ENCODE data around the gene CTXN1. TPM values are rescaled to one million over a fixed set of nuclear protein-coding genes. Genes with fewer than 3 reads are reported as not detected.

CTXN1 gene
- total and polyA plus RNA-seq, 2 experiments from 2014 or later = 5.2 to 14.5 TPM

DNA sequence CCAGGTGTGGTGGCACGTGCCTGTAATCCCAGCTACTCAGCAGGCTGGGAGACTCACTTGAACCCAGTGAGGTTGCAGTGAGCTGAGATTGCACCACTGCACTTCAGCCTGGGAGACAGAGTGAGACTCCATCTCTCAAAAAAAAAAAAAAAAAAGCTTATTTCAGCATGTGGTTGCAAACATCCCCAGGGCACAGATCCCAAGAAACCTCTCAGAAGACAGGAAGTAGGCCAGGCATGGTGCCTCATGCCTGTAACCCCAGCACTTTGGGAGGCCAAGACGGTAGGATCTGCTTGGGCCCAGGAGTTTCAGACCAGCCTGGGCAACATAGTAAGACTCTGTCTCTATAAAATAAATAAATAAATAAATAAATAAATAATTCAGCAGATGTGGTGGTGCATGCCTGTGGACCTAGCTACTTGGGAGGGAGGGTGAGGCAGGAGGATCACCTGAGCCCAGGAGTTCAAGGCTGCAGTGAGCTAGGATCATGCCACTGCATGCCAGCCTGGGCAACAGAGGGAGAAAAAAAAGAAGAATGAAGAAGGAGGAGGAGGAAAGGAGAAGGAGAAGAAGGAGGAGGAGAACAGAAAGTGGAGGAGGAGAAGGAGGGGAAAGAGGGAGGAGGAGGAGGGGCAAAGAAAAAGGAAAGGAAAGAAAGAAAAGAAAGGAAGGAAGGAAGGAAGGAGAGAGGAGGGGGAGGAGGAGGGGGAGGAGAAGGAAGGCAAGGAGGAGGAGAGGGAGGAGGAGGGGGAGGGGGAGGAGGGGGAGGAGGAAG lies 42.0 kb downstream of the CTXN1 start:
- peaks cover 5% of the 10 kb centered on the region for H3K4me1 ChIP-seq (ENCODE audit: insufficient read depth)
- H3K79me2 ChIP-seq = peaks cover 2% of the 10 kb centered on the region
- no peaks in the 10 kb centered on the region for H3K36me3 ChIP-seq (replicated peaks; ENCODE audit: insufficient read depth, low read depth)
- DNase-seq (ENCODE audit: low spot score) = no peak
- 81% methylated on average over 2 of the region's 2 CpGs for WGBS (ENCODE audit: low lambda C conversion rate, missing lambda C conversion rate)
- H3K9me3 ChIP-seq (ENCODE audit: low read depth) = no peaks in the 10 kb centered on the region
- no peaks in the 10 kb centered on the region for H3K27me3 ChIP-seq
- H3K9me2 ChIP-seq (replicated peaks; ENCODE audit: insufficient read depth) = no peaks in the 10 kb centered on the region
- no peak overlapping the region for H3K27ac ChIP-seq
- H3K4me3 ChIP-seq = no peak overlapping the region
- H3K4me2 ChIP-seq = no peak overlapping the region
- TF ChIP-seq EZH2 (IDR thresholded peaks at IDR 0.05; ENCODE audit: borderline replicate concordance) (no peak), EZH2phosphoT487 (IDR thresholded peaks at IDR 0.05; ENCODE audit: low read depth, severe bottlenecking, unreplicated experiment) (no peak)
- TF ChIP-seq, protein P1, sequence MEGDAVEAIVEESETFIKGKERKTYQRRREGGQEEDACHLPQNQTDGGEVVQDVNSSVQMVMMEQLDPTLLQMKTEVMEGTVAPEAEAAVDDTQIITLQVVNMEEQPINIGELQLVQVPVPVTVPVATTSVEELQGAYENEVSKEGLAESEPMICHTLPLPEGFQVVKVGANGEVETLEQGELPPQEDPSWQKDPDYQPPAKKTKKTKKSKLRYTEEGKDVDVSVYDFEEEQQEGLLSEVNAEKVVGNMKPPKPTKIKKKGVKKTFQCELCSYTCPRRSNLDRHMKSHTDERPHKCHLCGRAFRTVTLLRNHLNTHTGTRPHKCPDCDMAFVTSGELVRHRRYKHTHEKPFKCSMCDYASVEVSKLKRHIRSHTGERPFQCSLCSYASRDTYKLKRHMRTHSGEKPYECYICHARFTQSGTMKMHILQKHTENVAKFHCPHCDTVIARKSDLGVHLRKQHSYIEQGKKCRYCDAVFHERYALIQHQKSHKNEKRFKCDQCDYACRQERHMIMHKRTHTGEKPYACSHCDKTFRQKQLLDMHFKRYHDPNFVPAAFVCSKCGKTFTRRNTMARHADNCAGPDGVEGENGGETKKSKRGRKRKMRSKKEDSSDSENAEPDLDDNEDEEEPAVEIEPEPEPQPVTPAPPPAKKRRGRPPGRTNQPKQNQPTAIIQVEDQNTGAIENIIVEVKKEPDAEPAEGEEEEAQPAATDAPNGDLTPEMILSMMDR (IDR thresholded peaks at IDR 0.05; ENCODE audit: poor library complexity) = no peak
- no peak overlapping the region for H2AFZ ChIP-seq
- no peaks in the 10 kb centered on the region for H4K20me1 ChIP-seq (ENCODE audit: insufficient read depth, poor library complexity, severe bottlenecking)

DNA sequence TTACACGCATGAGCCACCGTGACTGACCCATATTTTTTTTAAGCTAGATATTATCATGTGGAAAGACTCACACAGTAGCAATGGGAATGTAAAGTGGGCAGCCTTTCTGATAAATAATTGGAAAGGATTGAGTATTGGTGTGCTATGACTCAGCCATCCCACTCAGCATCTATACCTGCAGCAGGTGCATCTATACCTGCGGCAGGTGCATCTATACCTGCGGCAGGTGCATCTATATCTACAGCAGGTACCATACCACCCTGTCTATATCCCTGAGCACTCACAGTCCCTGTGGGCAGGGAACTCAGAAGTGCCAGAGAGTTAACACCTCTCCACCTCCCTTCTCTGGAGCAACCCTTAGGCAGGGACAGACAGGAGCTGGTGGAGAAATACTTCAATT lies 42.8 kb downstream of the CTXN1 start:
- TF ChIP-seq EZH2phosphoT487 (IDR thresholded peaks at IDR 0.05; ENCODE audit: low read depth, severe bottlenecking, unreplicated experiment) (no peak), EZH2 (IDR thresholded peaks at IDR 0.05; ENCODE audit: borderline replicate concordance) (no peak)
- TF ChIP-seq, protein P1 (IDR thresholded peaks at IDR 0.05; ENCODE audit: poor library complexity) = no peak
- no peak overlapping the region for H3K27ac ChIP-seq
- H3K4me1 ChIP-seq (ENCODE audit: insufficient read depth) = no peaks in the 10 kb centered on the region
- no peaks in the 10 kb centered on the region for H3K27me3 ChIP-seq
- H2AFZ ChIP-seq = no peak overlapping the region
- H3K9me2 ChIP-seq (replicated peaks; ENCODE audit: insufficient read depth) = no peaks in the 10 kb centered on the region
- no peaks in the 10 kb centered on the region for H4K20me1 ChIP-seq (ENCODE audit: insufficient read depth, poor library complexity, severe bottlenecking)
- H3K36me3 ChIP-seq (replicated peaks; ENCODE audit: insufficient read depth, low read depth) = no peaks in the 10 kb centered on the region
- H3K4me3 ChIP-seq = no peak overlapping the region
- no peaks in the 10 kb centered on the region for H3K79me2 ChIP-seq
- H3K4me2 ChIP-seq = no peak overlapping the region
- 79% methylated on average over 4 of the region's 4 CpGs for WGBS (ENCODE audit: low lambda C conversion rate, missing lambda C conversion rate)
- H3K9me3 ChIP-seq (ENCODE audit: low read depth) = no peaks in the 10 kb centered on the region
- DNase-seq (ENCODE audit: low spot score) = no peak

DNA sequence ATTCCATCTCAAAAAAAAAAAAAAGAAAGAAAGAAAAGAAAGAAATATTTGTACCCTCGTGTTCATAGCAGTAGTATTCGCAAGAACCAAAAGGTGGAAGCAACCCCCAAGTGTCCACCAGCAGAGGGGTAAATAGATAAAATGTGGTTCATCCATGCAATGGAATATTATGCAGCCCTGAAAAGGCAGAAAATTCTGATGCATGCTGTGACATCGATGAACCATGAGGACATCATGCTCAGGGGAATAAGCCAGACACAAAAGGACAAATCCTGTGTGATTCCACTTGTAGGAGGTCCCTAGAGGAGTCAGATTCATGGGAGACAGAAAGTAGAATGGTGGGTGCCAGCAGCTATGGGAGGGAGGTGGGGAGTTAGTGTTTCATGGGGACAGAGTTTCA lies 44.0 kb downstream of the CTXN1 start:
- WGBS (ENCODE audit: low lambda C conversion rate, missing lambda C conversion rate) = 97% methylated on average over 3 of the region's 3 CpGs
- Histone ChIP-seq H4K20me1 (ENCODE audit: insufficient read depth, poor library complexity, severe bottlenecking) (no peaks in the 10 kb centered on the region), H3K27ac (no peak overlapping the region), H3K36me3 (replicated peaks; ENCODE audit: insufficient read depth, low read depth) (no peaks in the 10 kb centered on the region), H3K4me2 (no peak overlapping the region), H3K4me1 (ENCODE audit: insufficient read depth) (no peaks in the 10 kb centered on the region), H3K9me3 (ENCODE audit: low read depth) (no peaks in the 10 kb centered on the region), H2AFZ (no peak overlapping the region), H3K4me3 (no peak overlapping the region), H3K79me2 (no peaks in the 10 kb centered on the region), H3K27me3 (no peaks in the 10 kb centered on the region), H3K9me2 (replicated peaks; ENCODE audit: insufficient read depth) (no peaks in the 10 kb centered on the region)
- DNase-seq (ENCODE audit: low spot score) = no peak
- TF ChIP-seq EZH2phosphoT487 (IDR thresholded peaks at IDR 0.05; ENCODE audit: low read depth, severe bottlenecking, unreplicated experiment) (no peak), EZH2 (IDR thresholded peaks at IDR 0.05; ENCODE audit: borderline replicate concordance) (no peak)
- TF ChIP-seq, protein P1 (IDR thresholded peaks at IDR 0.05; ENCODE audit: poor library complexity) = no peak
